A549 (cell line): ENCODE measurements around the gene SNAI3. TPM values are rescaled to one million over a fixed set of nuclear protein-coding genes. Genes with fewer than 3 reads are reported as not detected.

Experiments used
- ATAC-seq, 2 experiments: fragments of 200-7000 bp in 1 of 2; fragments of >200 bp in 1 of 2; cut with Nextera tagmentation in 1 of 2; cut with Tn5 transposase in 1 of 2; 3 replicates each; pipeline versions ENCODE4 v1.8.0 to v1.9.1; 2018 to 2020; ENCODE audit warnings: mild to moderate bottlenecking in 1 of 2, moderate library complexity in 1 of 2
- CTCF ChIA-PET: fragments of 300-600 bp; sonication (Branson Sonifier 250); formaldehyde crosslinking; extraction: SDS; loops from one replicate; lab custom pipeline; 2021; ENCODE audit warnings: antibody characterized with exemption, inconsistent platforms; lab: Yijun Ruan, JAX
- POLR2A ChIA-PET: fragments of 350-600 bp; formaldehyde crosslinking; extraction: SDS; loops from one replicate; lab custom pipeline; 2021; ENCODE audit warnings: antibody characterized with exemption, inconsistent platforms; lab: Yijun Ruan, JAX
- DNase-seq, 2 experiments: peaks; one replicate each; pipeline versions ENCODE4 v3.0.0 to v3.0.0-alpha.2; 2011 to 2016; ENCODE audit warnings: low read depth in 1 of 2, low spot score in 1 of 2
- FAIRE-seq: peaks from 2 replicates; lab custom pipeline; 2011; peaks lifted over from hg19 to GRCh38; lab: Jason Lieb, UNC
- H3K27ac ChIP-seq, 2 experiments: fragments of >200 bp; sonication (Bioruptor Twin); formaldehyde crosslinking; 3 replicates each; pipeline ENCODE4 v1.5.1; 2016 to 2017
- H3K4me1 ChIP-seq: fragments of >200 bp; sonication (Bioruptor Twin); formaldehyde crosslinking; 3 replicates; pipeline ENCODE4 v1.6.1; 2016
- H3K4me2 ChIP-seq: fragments of >200 bp; sonication (Bioruptor Twin); formaldehyde crosslinking; 3 replicates; pipeline ENCODE4 v1.6.1; 2016
- H3K4me3 ChIP-seq: fragments of >200 bp; sonication (Bioruptor Twin); formaldehyde crosslinking; 3 replicates; pipeline ENCODE4 v1.5.1; 2016
- H3K9me3 ChIP-seq: fragments of >200 bp; sonication (Bioruptor Twin); formaldehyde crosslinking; 3 replicates; pipeline ENCODE4 v1.6.1; 2016
- BHLHE40 ChIP-seq: IDR thresholded peaks from 2 replicates; pipeline ENCODE4 v1.6.1; 2012; ENCODE audit warnings: low read depth, low read length, inconsistent platforms
- CBX2 ChIP-seq: fragments of 200-600 bp; sonication (generic); IDR thresholded peaks from 2 replicates; pipeline ENCODE4 v1.6.1; 2016; ENCODE audit warnings: low read depth, mild to moderate bottlenecking, borderline replicate concordance
- E2F6 ChIP-seq: IDR thresholded peaks from 2 replicates; pipeline ENCODE4 v1.6.1; 2012; ENCODE audit warnings: low read depth, borderline replicate concordance
- EHF ChIP-seq: fragments of 250-450 bp; sonication (Bioruptor Pico); IDR thresholded peaks from 2 replicates; pipeline ENCODE4 v1.5.0; 2020; ENCODE audit warnings: mild to moderate bottlenecking
- EP300 ChIP-seq, 2 experiments: fragments of >200 bp; sonication (Bioruptor Twin); formaldehyde crosslinking; IDR thresholded peaks; 2 replicates in 1 of 2; 3 replicates in 1 of 2; pipeline ENCODE4 v1.6.1; 2016 to 2017
- FOSB ChIP-seq: fragments of 250-450 bp; sonication (Bioruptor Pico); IDR thresholded peaks from 2 replicates; pipeline ENCODE4 v1.5.0; 2020; ENCODE audit warnings: mild to moderate bottlenecking, moderate library complexity
- FOSL2 ChIP-seq, 2 experiments: fragments of 450-650 bp in 1 of 2; fragments of >200 bp in 1 of 2; sonication (Bioruptor Twin) in 1 of 2; formaldehyde crosslinking; IDR thresholded peaks; 2 replicates each; pipeline versions ENCODE4 v1.5.0 to v1.6.1; 2016 to 2020; ENCODE audit warnings: mild to moderate bottlenecking in 1 of 2, moderate library complexity in 1 of 2
- HDAC2 ChIP-seq: fragments of 200-600 bp; sonication (generic); IDR thresholded peaks from 2 replicates; pipeline ENCODE4 v1.6.1; 2016
- HEYL ChIP-seq: fragments of 250-450 bp; sonication (Bioruptor Pico); IDR thresholded peaks from 2 replicates; pipeline ENCODE4 v1.8.0; 2021; ENCODE audit warnings: mild to moderate bottlenecking, moderate library complexity
- HOXA7 ChIP-seq: fragments of 250-450 bp; sonication (Bioruptor Pico); IDR thresholded peaks from 2 replicates; pipeline ENCODE4 v1.5.0; 2020; ENCODE audit warnings: mild to moderate bottlenecking, moderate library complexity
- HOXB13 ChIP-seq: fragments of 250-450 bp; sonication (Bioruptor Pico); IDR thresholded peaks from 2 replicates; pipeline ENCODE4 v1.5.0; 2020; ENCODE audit warnings: low read depth, mild to moderate bottlenecking, moderate library complexity
- HOXB5 ChIP-seq: fragments of 250-450 bp; sonication (Bioruptor Pico); IDR thresholded peaks from 2 replicates; pipeline ENCODE4 v1.5.0; 2020; ENCODE audit warnings: mild to moderate bottlenecking, moderate library complexity
- JUN ChIP-seq, 2 experiments: fragments of >200 bp; sonication (Bioruptor Twin); formaldehyde crosslinking; IDR thresholded peaks; 2 replicates in 1 of 2; 3 replicates in 1 of 2; pipeline ENCODE4 v1.6.1; 2016 to 2017
- KDM1A ChIP-seq: fragments of 200-600 bp; sonication (generic); IDR thresholded peaks from 2 replicates; pipeline ENCODE4 v1.6.1; 2016; ENCODE audit warnings: low read depth, mild to moderate bottlenecking
- MAX ChIP-seq: IDR thresholded peaks from 2 replicates; pipeline ENCODE4 v1.6.1; 2012
- MYC ChIP-seq: IDR thresholded peaks from 2 replicates; pipeline ENCODE4 v1.6.1; 2012; ENCODE audit warnings: mild to moderate bottlenecking, inconsistent platforms, low read length, improper control_type of control experiment, borderline replicate concordance
- NR3C1 ChIP-seq: fragments of >200 bp; sonication (Bioruptor Twin); formaldehyde crosslinking; IDR thresholded peaks from 3 replicates; pipeline ENCODE4 v1.6.1; 2017
- PHF8 ChIP-seq: fragments of 200-600 bp; sonication (generic); IDR thresholded peaks from 2 replicates; pipeline ENCODE4 v1.6.1; 2016; ENCODE audit warnings: low read depth, mild to moderate bottlenecking, antibody characterized with exemption, moderate library complexity, borderline replicate concordance
- RCOR1 ChIP-seq: fragments of 150-350 bp; IDR thresholded peaks from 2 replicates; pipeline ENCODE4 v1.6.1; 2014; ENCODE audit warnings: antibody characterized with exemption, low read length, low read depth
- SMC3 ChIP-seq: fragments of >200 bp; sonication (Bioruptor Twin); formaldehyde crosslinking; IDR thresholded peaks from 3 replicates; pipeline ENCODE4 v1.6.1; 2018; ENCODE audit warnings: inconsistent platforms
- SREBF2 ChIP-seq: fragments of 450-650 bp; IDR thresholded peaks from 2 replicates; pipeline ENCODE4 v1.6.1; 2014; ENCODE audit warnings: mild to moderate bottlenecking, moderate library complexity
- ZFP36 ChIP-seq: fragments of 450-650 bp; IDR thresholded peaks from 2 replicates; pipeline ENCODE4 v1.6.1; 2014; ENCODE audit warnings: borderline replicate concordance; ENCODE audit not compliant: partially characterized antibody
- ZNF302 ChIP-seq: fragments of 250-450 bp; sonication (Bioruptor Pico); IDR thresholded peaks from 2 replicates; pipeline ENCODE4 v1.9.0; 2021; ENCODE audit warnings: inconsistent platforms, mild to moderate bottlenecking, moderate library complexity
- ZSCAN20 ChIP-seq: fragments of 250-450 bp; sonication (Bioruptor Pico); IDR thresholded peaks from 2 replicates; pipeline ENCODE4 v1.8.0; 2022; ENCODE audit warnings: mild to moderate bottlenecking, moderate library complexity
- WGBS: methylation state at CpG from one replicate; pipeline ENCODE4 v1.1.6; 2017; ENCODE audit errors: missing lambda C conversion rate; 5-methylcytosine and 5-hydroxymethylcytosine counted together
- polyA plus RNA-seq, 4 experiments: library from polyadenylated mRNA; depleted of rRNA in 3 of 4; stranded (reverse); fragments of >200 nt; fragmentation: RNase III in 1 of 4; extraction: RNeasy Plus Mini Kit Qiagen cat#74134 plus additional on column Dnase treatment in 1 of 4; gene quantifications; 2 replicates in 3 of 4; 3 replicates in 1 of 4; pipeline ENCODE4 v1.2.3, GENCODE V29; 2011 to 2017
- TF ChIP-seq, protein P1 (sequence below): fragments of >200 bp; sonication (Bioruptor Twin); formaldehyde crosslinking; IDR thresholded peaks from 2 replicates; pipeline ENCODE4 v1.6.1; 2016
- TF ChIP-seq, protein P2 (sequence below): fragments of 250-450 bp; sonication (Bioruptor Pico); IDR thresholded peaks from 2 replicates; pipeline ENCODE4 v1.5.0; 2021; ENCODE audit warnings: mild to moderate bottlenecking, moderate library complexity, borderline replicate concordance
- TF ChIP-seq, protein P3 (sequence below): fragments of 250-450 bp; sonication (Bioruptor Pico); IDR thresholded peaks from 2 replicates; pipeline ENCODE4 v1.5.0; 2020; ENCODE audit warnings: low read depth, mild to moderate bottlenecking, moderate library complexity

Gene SNAI3
- polyA plus RNA-seq, 2 of the 4 experiments (the other 2 are of a cell fraction) = not detected

DNA sequence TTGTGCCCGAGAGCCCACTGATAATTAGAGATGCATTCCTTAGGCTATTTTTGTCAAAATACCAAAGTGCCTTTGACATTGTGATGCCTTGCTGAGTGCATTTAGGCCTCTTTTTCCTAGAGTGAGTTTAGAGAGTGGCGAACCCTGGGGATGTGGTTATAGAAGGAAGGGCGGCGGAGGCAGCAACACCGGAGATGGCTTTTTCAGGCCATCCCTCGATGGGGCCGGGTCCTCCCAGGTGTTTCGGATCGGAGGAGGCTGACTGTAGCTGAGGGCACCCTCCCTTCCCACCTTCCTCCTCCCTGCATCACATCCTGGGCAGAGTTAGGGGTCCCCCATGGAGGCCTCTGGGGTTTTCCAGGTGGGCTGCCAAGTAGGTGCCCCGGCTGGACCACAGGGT lies 6.6 kb upstream of the SNAI3 start (continued):
- TF ChIP-seq, protein P1, sequence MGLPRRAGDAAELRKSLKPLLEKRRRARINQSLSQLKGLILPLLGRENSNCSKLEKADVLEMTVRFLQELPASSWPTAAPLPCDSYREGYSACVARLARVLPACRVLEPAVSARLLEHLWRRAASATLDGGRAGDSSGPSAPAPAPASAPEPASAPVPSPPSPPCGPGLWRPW = no peak

DNA sequence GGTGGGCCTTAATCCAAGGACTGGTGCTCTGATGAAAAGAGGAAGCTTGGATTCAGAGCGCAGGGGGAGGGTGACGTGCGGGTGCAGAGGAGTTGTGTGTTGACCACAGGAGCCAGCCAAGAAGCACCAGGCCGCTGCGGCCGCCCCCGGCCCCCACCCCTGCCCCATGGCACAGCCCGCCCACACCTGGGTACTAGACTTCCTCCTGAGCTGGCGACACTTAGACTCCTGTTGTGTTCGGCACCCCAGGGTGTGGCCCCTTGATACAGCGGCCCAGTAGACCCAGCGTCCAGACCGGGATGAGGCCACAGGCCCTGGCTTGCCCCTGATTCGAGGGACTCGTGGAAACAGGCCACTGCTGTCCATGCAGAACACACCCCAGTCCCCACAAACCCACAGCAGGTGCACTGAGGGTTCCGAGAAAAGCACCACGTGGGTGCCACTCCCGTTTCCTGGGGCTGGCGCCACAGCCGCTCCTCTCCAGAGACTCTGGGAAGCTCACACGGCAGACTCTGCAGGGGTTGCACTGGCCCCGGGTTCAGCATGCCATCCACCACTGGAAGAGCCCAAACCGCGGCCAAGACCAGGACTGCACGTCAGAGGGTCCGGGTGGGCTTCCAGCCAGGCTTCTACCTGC lies 5.7 kb upstream of the SNAI3 start:
- no peaks in the 10 kb centered on the region for H3K9me3 ChIP-seq
- ChIA-PET POLR2A (no interaction called here), CTCF (interaction anchor here (0.7 to 1.1 kb wide), 2 partner anchors 46 to 64 kb away, joined by 3 read pairs; no protein-coding TSS in a partner anchor)
- H3K4me1 ChIP-seq = peaks cover 1% of the 10 kb centered on the region; the same call in 1 of the 3 replicates
- H3K27ac ChIP-seq = no peak overlapping the region
- no peak for TF ChIP-seq MAX
- no peak overlapping the region for H3K4me2 ChIP-seq
- DNase-seq (no peak), FAIRE-seq (no peak), ATAC-seq (no peak)
- H3K4me3 ChIP-seq = no peak overlapping the region
- 73% methylated on average over 13 of the region's 26 CpGs for WGBS

DNA sequence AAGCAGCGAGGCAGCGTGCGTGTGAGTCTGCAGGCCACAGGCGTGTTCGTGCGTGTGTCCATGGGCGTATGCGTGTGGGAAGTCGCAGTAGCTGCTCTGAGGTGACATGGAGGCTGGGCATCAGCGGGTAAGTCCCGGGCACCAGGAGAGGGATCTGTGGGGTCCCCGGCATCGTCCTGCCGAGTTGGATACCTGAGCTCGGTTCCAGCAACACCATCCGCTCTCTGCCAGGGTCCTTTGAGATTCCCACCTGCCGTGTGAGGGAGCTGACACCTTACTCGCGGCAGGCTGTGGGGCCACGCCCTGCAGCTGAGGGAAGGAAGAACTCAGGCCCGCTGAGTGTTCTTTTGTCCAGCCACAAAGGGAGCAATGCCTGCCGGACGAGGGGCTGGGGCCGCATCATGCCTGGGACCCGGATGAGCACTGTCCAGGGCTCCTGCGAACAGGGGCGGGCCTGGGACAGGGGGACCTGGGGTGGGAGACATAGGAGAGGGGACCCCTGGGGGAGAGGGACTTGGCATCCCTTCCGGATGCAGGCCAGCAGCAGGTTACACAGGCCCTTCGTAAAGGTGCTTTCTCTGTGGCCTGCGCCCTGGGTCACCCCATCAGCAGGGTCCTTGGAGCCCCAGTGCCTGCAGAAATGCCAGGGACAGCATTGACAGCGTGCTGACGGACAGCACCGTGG lies 5.0 kb upstream of the SNAI3 start:
- CTCF ChIA-PET = interaction anchor here (1.1 kb wide), 1 partner anchor 46 kb away, joined by 3 read pairs; no protein-coding TSS in a partner anchor

GRCh38 chr16:88690341-88691128 lies 4.2 kb upstream of the SNAI3 start:
- Histone ChIP-seq H3K4me1 (peaks cover 8% of the 10 kb centered on the region; the same call in 2 of the 3 replicates), H3K27ac (no peak overlapping the region), H3K4me3 (no peak overlapping the region), H3K4me2 (no peak overlapping the region), H3K9me3 (no peaks in the 10 kb centered on the region)
- no peak for FAIRE-seq
- ATAC-seq = no peak
- 61% methylated on average over 20 of the region's 21 CpGs for WGBS
- no peak for DNase-seq
- POLR2A ChIA-PET = no interaction called here
- CTCF ChIA-PET = interaction anchor here (0.7 to 1.1 kb wide), 2 partner anchors 47 to 92 kb away, joined by 3 read pairs; no protein-coding TSS in a partner anchor
- TF ChIP-seq KDM1A (no peak), SMC3 (no peak), CBX2 (no peak), NR3C1 (no peak), PHF8 (no peak), HOXB5 (CRISPR knock-in tag) (no peak), FOSL2 (IDR thresholded peaks at IDR 0.05) (no peak), FOSL2 (CRISPR knock-in tag; IDR thresholded peaks at IDR 0.05) (no peak), ZNF302 (CRISPR knock-in tag) (no peak), EHF (CRISPR knock-in tag) (no peak), JUN (IDR thresholded peaks at IDR 0.05) (no peak), HOXB13 (CRISPR knock-in tag) (no peak), ZSCAN20 (CRISPR knock-in tag) (no peak)
- TF ChIP-seq, protein P2, sequence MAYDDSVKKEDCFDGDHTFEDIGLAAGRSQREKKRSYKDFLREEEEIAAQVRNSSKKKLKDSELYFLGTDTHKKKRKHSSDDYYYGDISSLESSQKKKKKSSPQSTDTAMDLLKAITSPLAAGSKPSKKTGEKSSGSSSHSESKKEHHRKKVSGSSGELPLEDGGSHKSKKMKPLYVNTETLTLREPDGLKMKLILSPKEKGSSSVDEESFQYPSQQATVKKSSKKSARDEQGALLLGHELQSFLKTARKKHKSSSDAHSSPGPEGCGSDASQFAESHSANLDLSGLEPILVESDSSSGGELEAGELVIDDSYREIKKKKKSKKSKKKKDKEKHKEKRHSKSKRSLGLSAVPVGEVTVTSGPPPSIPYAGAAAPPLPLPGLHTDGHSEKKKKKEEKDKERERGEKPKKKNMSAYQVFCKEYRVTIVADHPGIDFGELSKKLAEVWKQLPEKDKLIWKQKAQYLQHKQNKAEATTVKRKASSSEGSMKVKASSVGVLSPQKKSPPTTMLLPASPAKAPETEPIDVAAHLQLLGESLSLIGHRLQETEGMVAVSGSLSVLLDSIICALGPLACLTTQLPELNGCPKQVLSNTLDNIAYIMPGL = no peak

More for the DNA sequence above, 5.0 kb upstream of the SNAI3 start:
- H3K4me1 ChIP-seq = peaks cover 4% of the 10 kb centered on the region; the same call in 1 of the 3 replicates
- FAIRE-seq = no peak
- H3K4me3 ChIP-seq = no peak overlapping the region
- POLR2A ChIA-PET = no interaction called here
- no peak overlapping the region for H3K4me2 ChIP-seq
- no peak for TF ChIP-seq ZSCAN20 (CRISPR knock-in tag)
- no peak for TF ChIP-seq BHLHE40
- no peak for TF ChIP-seq MAX
- no peak for TF ChIP-seq E2F6
- no peak for TF ChIP-seq ZNF302 (CRISPR knock-in tag)
- TF ChIP-seq FOSB = no peak
- TF ChIP-seq, protein P3, sequence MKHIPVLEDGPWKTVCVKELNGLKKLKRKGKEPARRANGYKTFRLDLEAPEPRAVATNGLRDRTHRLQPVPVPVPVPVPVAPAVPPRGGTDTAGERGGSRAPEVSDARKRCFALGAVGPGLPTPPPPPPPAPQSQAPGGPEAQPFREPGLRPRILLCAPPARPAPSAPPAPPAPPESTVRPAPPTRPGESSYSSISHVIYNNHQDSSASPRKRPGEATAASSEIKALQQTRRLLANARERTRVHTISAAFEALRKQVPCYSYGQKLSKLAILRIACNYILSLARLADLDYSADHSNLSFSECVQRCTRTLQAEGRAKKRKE (CRISPR knock-in tag) = no peak
- TF ChIP-seq EP300 (IDR thresholded peaks at IDR 0.05) = no peak
- no peak for TF ChIP-seq HOXA7
- no peak for TF ChIP-seq HEYL (CRISPR knock-in tag)
- TF ChIP-seq SREBF2 = no peak
- TF ChIP-seq CBX2 = no peak
- no peak for TF ChIP-seq SMC3
- no peak for TF ChIP-seq HDAC2
- no peak for TF ChIP-seq KDM1A
- TF ChIP-seq ZFP36 = no peak
- TF ChIP-seq MYC = no peak
- TF ChIP-seq RCOR1 = no peak
- 83% methylated on average over 24 of the region's 33 CpGs for WGBS
- no peaks in the 10 kb centered on the region for H3K9me3 ChIP-seq
- no peak for DNase-seq
- no peak overlapping the region for H3K27ac ChIP-seq
- no peak for ATAC-seq
